Adipose tissue (tissue), 3 donors: ENCODE results near the gene RFC2. TPM values are rescaled to one million over a fixed set of nuclear protein-coding genes. Genes with fewer than 3 reads are reported as not detected.
"Not testable (repeated sequence)": the region's sequence is repeated elsewhere in the genome, so short reads cannot be mapped to it uniquely, and the experiment has no call there.

Experiments used
- H3K27ac ChIP-seq: one replicate; pipeline ENCODE4 v1.5.1; 2013; ENCODE audit warnings: low read depth, low read length
- WGBS, 3 donors: extraction: QIAGEN DNeasy Blood & Tissue Kit; methylation state at CpG; one replicate each; pipeline ENCODE4 v1.1.7; 2013; 5-methylcytosine and 5-hydroxymethylcytosine counted together
- polyA plus RNA-seq, 3 donors: library from polyadenylated mRNA; stranded (reverse); fragments of 200-250 nt; gene quantifications; one replicate each; pipeline ENCODE4 v1.2.3, GENCODE V29; 2013
- donor health status: healthy with polysubstance abuse.
- donor health status: Bipolar disorder and iron deficiency.
- donor health status: healthy.

Gene RFC2
- polyA plus RNA-seq, 3 donors, result 13.6 to 17.8 (median 14.8) TPM

DNA sequence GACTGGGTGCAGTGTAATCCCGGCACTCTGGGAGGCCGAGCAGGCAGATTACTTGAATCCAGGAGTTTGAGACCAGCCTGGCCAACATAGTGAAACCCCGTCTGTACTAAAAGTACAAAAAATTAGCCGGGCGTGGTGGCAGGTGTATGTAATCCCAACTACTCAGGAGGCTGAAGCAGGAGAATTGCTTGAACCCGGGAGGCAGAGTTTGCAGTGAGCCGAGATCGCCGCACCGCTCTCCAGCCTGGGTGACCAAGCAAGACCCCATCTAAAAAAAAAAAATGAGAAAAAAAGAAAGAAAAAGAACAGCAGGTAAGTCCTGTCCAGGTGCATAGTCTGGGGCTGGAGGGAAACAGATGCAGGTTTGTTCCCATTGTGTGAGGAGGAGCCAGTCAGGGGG lies 48.1 kb downstream of the RFC2 start:
- H3K27ac ChIP-seq, result not testable (repeated sequence)
- WGBS, 3 donors, result 78 to 87% (median 82%) methylated on average over 10 of the region's 10 CpGs

DNA sequence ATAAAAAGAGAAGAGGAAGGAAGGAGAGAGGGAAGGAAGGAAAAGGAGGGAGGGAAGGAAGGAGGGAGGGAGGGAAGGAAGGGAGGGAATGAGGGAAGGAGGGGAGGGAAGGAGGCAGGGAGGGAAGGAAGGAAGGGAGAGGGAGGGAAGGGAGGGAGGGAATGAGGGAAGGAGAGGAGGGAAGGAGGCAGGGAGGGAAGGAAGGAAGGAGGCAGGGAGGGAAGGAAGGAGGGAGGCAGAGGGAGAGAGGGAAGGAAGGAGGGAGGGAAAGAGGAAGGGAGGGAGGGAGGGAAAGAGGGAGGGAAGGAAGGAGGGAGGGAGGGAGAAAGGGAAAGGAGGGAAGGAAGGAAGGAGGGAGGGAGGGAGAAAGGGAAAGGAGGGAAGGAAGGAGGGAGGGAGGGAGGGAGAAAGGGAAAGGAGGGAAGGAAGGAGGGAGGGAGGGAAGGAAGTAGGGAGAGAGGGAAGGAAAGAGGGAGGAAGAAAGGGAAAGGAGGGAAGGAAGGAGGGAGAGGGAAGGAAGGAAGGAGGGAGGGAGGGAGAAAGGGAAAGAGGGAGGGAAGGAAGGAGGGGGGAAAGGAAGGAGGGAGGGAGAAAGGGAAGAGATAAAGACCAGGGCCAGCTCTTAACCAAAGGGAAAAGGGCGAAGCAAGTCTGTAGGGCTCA lies 50.1 kb downstream of the RFC2 start:
- WGBS, 3 donors, result 74 to 86% (median 81%) methylated on average over 1 of the region's 1 CpG
- H3K27ac ChIP-seq, result no peak overlapping the region

DNA sequence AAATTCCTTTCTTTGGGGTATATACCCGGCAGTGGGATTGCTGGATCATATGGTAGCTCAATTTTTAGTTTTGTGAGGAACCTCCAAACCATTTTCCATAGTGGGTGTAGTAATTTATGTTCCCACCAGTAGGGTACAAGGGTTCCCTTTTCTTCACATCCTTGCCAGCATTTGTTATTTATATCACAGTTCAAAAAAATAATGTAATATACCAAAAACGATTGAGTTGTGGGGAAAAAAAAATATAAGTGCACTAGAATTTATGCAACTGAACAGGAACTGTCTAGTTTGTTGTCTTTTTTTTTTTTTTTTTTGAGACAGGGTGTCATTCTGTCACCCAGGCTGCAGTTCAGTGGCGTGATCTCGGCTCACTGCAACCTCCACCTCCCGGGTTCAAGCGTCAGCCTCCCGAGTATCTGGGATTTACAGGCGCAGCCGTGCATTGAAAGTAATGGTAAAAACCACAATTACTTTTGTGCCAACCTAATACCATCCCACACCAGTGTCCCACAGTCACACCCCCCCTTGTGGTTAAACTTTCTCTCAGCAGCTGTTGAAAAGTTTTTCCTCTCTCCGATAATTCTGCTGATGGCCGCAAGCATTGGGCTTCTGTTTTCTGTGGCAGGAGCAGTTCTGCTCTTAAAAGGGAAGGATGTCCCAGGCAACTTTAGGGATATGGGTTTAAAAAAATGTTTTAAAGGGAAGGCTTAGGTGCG lies 51.2 kb downstream of the RFC2 start:
- 33 to 45% (median 40%) methylated on average over 12 of the region's 12 CpGs for WGBS, 3 donors
- no peak overlapping the region for H3K27ac ChIP-seq

DNA sequence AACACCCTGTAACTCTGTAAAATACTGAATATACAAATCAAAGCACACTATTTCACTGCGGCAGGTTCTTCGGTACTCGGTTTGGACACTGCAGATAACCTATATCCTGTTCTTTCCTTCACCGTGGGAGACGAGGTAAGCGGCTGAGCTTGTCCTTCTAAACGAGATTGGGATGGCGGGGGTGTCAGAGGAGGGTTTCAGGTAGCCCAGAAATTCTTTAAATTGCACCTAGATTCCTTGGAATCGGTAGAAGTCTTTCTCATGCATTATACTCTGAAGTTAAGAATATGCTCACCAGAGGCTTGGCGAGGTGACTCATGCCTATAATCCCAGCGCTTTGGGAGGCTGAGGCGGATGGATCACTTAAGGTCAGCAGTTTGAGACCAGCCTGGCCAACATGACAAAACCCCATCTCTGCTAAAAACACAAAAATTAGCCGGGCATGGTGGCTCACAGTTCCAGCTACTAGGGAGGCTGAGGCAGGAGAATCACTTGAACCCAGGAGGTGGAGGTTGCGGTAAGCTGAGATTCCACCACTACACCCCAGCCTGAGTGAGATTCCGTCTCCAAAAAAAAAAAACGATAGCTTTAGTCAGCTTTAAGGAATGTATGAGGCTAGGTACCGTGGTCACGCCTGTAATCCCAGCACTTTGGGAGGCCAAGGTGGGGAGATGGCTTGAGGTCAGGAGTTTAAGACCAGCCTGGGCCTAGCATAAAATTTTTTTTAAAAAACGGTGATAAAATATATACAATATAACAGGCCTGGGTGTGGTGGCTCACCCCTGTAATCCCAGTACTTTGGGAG lies 54.4 kb downstream of the RFC2 start:
- no peak overlapping the region for H3K27ac ChIP-seq
- WGBS, 3 donors, result 83 to 86% (median 84%) methylated on average over 19 of the region's 19 CpGs

DNA sequence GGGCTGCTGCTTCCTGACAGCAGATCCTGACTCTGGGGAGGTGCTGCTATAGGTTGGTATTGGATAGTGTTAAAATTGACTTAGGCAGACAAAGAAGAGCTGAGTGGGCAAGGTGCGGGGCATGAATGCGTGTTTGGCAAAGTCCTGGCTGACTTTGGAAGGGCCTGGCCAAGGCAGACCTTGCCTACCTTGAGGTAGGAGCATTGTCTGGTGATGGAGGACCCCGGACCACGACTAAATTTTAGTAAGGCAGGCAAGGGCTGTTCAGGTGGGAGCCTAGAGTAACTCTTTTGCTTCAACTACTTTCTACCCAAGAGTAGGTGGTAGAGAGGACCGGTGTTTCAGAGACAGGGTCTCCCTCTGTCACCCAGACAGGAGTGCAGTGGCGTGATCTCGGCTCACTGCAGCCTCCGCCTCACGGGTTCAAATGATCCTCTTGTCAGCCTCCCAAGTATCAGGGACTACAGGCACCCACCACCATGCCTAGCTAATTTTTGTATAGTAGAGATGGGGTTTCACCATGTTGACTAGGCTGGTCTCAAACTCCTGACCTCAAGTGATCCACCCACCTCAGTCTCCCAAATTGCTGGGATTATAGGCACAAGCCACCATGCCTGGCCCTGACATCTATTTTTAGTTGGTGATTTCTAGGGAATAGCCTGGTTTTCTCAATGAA lies 56.6 kb downstream of the RFC2 start:
- H3K27ac ChIP-seq, result no peak overlapping the region
- WGBS, 3 donors, result 95 to 97% (median 96%) methylated on average over 9 of the region's 9 CpGs

DNA sequence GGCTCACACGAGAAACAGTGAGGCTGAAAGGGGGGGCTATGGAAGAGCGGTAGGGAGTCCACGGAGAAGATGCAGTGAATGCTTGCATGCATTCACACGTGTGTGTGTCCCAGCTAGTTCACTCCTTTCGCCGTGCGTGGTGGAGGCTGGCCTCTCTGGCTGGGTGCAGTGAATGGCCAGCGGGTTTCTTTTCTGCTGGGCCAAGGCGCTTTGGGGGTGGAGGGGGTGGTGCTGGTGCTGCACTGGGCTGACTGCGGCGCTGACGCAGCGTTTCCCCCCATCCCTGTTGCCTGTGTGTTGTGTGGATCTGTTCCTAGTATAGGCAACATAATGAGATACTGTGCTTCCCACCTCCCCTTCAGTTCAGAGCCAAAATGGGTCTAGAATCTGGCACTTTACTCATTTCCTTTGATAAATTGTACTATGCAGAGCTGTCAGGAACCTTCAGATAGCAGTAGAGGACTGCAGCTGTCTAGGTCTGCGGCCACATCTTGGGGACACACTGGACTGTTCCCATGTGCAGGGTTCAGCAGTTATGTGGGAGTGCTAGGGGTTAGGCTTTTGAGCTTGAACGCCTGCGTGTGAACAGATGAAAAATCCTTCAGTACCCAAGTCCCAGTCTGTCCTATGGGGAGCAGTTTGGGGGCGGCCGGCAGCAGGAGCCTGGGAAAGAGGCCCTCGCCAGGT lies 58.1 kb downstream of the RFC2 start:
- H3K27ac ChIP-seq, result not testable (repeated sequence)
- WGBS, 3 donors, result 81 to 88% (median 87%) methylated on average over 14 to 16 of the region's 19 CpGs

DNA sequence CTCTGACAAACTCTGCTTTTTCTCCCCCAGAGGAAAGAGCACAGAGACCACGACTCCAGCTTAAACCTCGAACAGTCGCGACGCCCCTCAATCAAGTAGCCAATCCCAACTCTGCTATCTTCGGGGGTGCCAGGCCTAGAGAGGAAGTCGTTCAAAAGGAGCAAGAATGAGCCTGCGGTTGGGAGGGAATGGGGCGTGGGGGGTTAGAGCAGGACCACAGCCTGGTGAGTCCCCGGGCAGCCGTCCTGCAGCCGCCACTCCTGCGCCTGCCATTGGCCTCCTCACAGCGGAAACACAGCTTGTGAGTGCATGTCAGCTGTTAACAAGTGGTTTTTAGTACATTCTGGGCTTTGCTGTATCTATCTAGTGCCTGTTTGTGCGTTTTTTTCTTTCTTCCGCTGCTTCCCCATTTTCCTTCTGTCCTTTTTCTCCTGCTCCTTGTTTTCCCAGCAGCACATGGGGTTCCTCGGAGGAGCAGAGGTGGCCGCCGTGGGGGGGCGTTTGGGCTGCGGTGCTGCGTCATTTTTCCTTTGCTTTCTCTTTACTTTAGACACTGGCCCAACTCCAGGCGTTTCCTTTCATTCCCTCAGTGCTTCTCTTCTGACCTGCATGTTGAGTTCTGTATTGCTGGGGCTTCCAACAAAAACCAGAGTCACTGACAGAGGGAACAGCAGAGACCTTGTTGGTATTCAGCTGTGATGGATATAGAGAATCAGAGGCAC lies 58.9 kb downstream of the RFC2 start:
- H3K27ac ChIP-seq, result not testable (repeated sequence)
- WGBS, 3 donors, result 55 to 73% (median 65%) methylated on average over 16 to 18 of the region's 23 CpGs

DNA sequence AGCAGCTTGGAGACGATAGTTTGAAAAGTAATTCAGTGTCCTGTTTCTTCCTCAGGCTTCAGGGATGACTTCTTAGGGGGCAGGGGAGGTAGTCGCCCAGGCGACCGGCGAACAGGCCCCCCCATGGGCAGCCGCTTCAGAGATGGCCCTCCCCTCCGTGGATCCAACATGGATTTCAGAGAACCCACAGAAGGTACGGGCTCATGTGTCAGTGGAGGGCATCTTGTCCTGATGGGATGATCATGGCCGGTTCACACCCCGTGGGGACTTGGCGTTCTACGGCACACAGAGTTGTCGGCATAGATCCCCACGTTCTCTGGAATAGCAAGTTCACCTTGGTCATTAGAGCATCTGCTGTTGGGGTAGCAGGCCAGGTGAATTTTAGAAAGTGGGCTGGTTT lies 59.5 kb downstream of the RFC2 start:
- 90 to 92% (median 92%) methylated on average over 14 of the region's 14 CpGs for WGBS, 3 donors
- H3K27ac ChIP-seq, result no peak overlapping the region

DNA sequence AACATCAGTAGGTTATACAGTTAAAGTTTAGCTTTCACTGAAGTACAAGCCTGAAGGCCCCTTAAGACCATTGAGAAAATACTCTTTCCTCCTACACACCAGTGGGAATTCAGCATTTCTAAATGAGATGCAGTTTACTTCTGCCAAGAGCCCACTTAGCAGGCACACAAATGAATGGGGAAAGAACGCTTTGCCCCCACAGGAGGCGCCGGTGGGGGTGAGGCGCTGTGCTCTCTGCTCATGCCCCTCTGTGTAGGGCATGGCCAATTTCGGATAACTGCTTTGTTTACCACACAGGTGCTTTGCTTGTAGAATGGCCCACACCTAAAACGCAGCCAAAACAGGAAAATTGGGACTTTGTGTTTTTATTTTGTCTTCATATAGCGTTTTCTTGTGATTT lies 60.3 kb downstream of the RFC2 start:
- H3K27ac ChIP-seq, result no peak overlapping the region
- 92 to 95% (median 92%) methylated on average over 7 of the region's 7 CpGs for WGBS, 3 donors

DNA sequence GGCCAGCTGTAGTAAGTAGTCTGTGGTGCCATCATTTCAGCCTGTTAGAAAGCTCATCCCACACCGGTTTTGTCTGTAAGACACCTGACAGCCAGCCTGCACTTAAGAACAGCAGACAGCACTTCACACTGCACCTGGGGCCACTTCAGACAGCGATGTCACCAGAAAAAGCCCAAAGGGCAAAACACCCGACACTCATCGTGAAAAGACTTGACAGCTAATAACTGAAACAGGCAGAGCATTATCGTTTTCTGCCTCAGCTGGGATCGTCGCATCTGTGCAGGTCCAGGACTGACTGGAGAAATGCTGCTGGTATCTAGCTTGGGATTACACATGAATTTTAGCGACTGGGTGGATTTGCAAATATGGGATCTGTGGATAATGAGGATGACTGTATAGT lies 61.1 kb downstream of the RFC2 start:
- 85 to 92% (median 90%) methylated on average over 8 of the region's 8 CpGs for WGBS, 3 donors

DNA sequence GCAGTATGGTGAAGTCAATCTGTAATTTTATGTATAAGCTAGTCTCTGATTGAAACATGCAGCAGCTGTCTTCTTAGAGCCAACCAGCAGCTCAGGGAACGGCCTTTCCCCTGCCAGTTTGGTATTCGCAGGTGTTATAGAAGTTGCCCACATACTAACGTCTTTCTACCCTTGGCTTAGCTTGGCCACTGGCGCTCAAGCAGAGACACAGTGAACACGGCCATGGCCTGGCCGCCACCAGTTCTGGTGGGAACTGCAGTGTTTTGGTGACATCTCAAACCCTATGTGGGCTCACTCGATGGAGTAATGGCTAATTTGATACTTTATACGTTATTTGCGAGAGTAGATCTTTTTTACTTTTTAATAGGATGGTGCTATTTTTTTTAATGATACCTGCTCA lies 63.0 kb downstream of the RFC2 start:
- 89 to 91% (median 90%) methylated on average over 9 of the region's 9 CpGs for WGBS, 3 donors
- H3K27ac ChIP-seq, result no peak overlapping the region

More for the DNA sequence above, 61.1 kb downstream of the RFC2 start:
- no peak overlapping the region for H3K27ac ChIP-seq

DNA sequence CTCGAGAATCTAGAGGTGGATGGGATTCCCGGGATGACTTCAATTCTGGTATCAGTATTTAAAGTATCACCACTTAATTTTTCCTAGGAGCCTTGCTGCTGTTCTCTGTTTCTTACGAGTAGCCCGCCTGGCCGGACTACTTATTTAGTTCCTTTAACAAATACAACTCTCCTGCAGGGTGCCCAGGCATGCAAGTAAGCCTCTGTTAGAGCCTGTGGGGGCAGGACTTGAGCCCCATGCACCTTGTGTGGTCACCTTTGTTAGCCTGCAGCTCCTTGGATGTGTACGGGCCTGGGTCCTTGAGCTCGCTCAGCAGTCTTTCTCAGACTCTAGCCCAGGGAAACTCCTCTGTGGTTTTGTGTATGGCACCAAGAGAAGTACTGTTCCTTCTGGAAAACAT lies 63.9 kb downstream of the RFC2 start:
- WGBS, 3 donors, result 92 to 95% (median 93%) methylated on average over 7 of the region's 7 CpGs
- no peak overlapping the region for H3K27ac ChIP-seq

DNA sequence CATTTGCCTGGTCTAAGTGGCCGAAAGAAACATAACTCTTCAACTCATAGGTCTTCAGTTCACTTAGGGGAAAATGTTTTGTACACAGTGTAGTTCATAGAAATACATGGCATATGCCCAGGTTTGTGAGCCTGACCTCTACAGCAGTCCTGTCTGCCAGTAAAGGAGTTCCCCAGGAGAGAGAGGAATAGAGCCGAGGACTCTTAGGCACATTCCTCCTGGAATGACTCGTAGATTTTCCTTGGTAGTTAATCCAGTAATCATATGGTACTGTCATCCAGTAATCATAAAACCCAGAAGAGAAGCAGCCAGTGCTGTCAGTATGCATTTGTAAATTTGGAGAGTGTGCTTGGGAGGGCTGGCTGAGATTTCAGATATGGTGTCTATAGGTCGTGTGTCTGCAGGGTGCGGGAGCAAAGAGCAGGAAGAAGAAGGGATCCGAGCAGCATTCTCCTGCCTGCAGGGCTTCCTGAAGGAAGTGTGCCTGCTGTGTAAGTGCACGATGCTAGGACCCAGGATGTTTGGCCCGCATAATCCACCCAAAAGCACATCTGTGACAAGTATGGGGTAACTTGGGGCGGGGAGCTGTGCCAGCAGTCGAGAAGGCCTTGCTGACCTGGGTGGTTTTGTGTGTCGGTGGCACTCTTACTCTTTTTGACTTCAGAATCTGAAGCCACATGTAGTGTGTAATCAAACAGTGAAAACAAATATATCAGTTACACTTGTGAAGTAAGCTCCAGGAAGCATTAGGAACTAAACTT lies 66.1 kb downstream of the RFC2 start:
- no peak overlapping the region for H3K27ac ChIP-seq
- WGBS, 3 donors, result 49 to 68% (median 61%) methylated on average over 11 of the region's 11 CpGs

DNA sequence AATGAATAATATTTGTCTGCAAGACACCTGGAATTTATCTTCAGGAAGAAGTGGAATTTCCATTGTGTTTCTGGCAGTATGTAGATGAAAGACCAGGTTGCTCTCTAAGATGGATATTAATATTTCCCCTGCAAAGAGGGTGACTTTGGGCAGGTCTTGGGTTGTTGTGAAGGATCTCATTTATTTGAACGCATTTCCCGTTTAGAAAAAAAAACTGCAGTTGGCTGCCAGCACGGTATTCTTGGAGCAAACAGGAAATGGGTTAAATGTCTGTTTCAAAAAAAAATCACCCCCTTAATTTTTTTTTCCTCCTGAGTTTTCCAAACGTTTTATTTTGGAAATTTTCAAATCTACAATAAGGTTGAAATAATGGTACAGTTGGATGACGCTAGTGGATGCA lies 68.6 kb downstream of the RFC2 start:
- WGBS, 3 donors, result 5 to 10% (median 8%) methylated on average over 5 of the region's 5 CpGs
- no peak overlapping the region for H3K27ac ChIP-seq

DNA sequence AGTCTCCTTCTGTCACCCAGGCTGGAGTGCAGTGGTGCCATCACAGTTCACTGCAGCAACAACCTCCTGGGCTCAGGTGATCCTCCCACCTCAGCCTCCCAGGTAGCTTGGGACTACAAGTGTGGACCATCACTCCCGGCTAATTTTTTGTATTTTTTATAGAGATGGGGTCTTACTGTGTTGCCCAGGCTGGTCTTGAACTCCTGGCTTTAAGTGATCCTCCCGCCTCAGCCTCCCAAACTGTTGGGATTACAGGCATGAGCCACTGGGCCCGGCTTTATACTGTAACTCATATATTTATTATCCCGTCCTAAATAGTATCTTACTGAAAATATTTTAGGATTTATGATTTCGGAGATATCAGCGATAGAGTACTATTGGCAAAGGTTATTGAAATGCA lies 69.2 kb downstream of the RFC2 start:
- 79 to 85% (median 80%) methylated on average over 6 of the region's 6 CpGs for WGBS, 3 donors
- H3K27ac ChIP-seq, result no peak overlapping the region

DNA sequence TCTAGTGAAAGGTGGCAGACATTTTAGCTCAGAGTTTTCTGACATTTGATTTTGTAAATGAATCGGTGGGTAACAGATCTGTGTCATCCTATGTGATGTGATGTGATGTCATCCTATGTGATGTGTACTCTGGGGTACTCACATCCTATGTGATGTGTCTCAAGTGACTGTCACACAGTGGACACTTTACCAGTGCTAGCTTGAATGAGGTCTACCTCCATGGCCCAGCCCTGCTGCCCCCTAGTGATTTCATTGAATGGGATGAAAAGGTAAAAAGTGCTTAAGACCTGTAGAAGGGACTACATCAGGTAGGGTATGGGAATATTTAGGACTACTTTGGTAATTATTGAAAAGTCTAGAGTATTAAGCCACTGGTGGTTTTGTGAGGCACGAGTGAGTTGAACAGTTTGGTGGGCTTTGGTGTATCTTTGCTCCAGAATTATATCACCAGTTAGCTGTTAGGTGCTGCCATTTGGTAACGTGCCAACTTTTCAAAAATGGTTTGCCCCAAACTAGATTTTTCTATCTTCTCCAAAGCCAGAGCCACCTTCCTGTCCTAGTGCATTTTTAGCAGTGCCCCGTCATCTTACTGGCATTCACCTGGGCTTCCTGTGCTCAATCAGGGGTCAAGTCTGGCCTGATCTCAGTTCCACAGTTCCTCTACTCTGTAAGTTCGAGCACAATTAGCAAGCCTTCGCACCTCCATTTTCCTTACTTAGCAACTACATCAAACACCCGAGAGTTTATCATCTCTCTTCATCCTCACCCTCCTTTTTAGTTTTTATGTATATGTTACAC lies 70.3 kb downstream of the RFC2 start:
- 52 to 59% (median 55%) methylated on average over 7 of the region's 7 CpGs for WGBS, 3 donors

More for the DNA sequence above, 70.3 kb downstream of the RFC2 start:
- no peak overlapping the region for H3K27ac ChIP-seq
